Tongue (tissue), 2 donors: ENCODE measurements around the gene DPEP3. TPM values are rescaled to one million over a fixed set of nuclear protein-coding genes. Genes with fewer than 3 reads are reported as not detected.
"Not testable (repeated sequence)": the region's sequence is repeated elsewhere in the genome, so short reads cannot be mapped to it uniquely, and the experiment has no call there.

ENCODE experiments used
- DNase-seq: peaks from one replicate; pipeline ENCODE4 v3.0.0-alpha.2; 2015
- total RNA-seq: library from RNA; depleted of rRNA; stranded (reverse); fragments of >200 nt; gene quantifications from one replicate; pipeline ENCODE4 v1.2.3, GENCODE V29; 2014

Gene DPEP3, protein sequence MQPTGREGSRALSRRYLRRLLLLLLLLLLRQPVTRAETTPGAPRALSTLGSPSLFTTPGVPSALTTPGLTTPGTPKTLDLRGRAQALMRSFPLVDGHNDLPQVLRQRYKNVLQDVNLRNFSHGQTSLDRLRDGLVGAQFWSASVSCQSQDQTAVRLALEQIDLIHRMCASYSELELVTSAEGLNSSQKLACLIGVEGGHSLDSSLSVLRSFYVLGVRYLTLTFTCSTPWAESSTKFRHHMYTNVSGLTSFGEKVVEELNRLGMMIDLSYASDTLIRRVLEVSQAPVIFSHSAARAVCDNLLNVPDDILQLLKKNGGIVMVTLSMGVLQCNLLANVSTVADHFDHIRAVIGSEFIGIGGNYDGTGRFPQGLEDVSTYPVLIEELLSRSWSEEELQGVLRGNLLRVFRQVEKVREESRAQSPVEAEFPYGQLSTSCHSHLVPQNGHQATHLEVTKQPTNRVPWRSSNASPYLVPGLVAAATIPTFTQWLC
- not detected for total RNA-seq

DNA sequence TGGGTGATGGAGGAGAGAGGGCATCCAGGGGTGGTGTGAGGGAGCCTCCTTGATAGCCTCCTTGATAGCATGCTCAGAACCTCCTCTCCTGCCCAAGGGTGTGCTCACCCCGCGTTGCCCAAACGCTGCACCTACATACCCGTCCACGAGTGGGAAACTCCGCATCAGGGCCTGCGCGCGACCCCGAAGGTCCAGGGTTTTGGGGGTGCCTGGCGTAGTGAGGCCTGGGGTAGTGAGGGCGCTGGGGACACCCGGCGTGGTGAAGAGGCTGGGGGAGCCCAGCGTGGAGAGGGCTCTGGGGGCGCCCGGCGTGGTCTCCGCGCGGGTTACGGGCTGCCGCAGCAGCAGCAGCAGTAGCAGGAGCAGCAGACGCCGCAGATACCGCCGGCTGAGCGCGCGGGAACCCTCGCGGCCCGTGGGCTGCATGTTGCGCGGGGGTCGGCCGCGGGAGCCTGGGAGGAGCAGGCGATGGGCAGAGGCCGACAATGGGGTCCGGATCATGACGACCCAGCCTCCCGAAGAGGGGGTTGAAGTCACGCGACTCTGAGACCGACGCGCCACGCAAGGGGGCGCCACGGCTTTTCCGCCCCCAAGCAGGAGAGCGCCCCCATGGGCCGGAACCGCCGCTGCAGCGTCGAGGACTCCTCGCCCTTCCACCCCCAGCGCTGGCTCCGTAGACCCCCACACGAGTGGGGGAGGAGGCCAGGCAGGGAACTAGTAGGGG, at the start of gene DPEP3:
DPEP3 (minus strand) TSS at position 545 of the 724 bp plus-strand sequence; CDS start at position 426, 119 bp downstream.
- DNase-seq: no peak

DNA sequence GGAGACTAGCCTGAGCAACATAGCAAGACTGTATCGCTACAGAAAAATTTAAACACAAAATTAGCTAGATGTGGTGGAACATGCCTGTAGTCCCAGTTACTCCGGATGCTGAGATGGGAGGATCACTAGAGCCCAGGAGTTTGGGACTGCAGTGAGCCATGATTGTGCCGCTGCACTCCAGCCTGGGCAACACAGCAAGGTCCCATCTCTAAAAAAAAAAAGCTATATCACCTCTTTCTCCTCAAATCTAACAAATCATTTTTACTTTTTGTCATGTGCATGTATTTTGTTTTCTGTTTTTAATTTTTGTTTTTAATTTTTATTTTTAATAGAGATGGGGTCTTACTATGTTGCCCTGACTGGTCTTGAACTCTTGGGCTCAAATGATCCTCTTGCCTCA, 48.7 kb upstream of the DPEP3 start:
- no peak for DNase-seq

- peak; percentile 97 for DNase-seq
Measured at GRCh38 chr16:68022728-68023537, 42.6 kb upstream of the DPEP3 start, which contains the start of the genes DDX28 and DUS2. Gene DDX28, minus strand, starts transcription at chr16:68023232. Its CDS starts 30 bp downstream, at chr16:68023202. Gene DUS2, plus strand, starts transcription at chr16:68023284. Its CDS starts 14,740 bp downstream, at chr16:68038024.

GRCh38 chr16:68022278-68022727, 42.0 kb upstream of the DPEP3 start:
- no peak for DNase-seq

- no peak for DNase-seq
Measured at GRCh38 chr16:68021490-68021889, 41.2 kb upstream of the DPEP3 start.

GRCh38 chr16:68019167-68019680, 38.9 kb upstream of the DPEP3 start:
- DNase-seq: no peak

GRCh38 chr16:68015681-68016080, 35.4 kb upstream of the DPEP3 start, which contains the start of gene DPEP2NB:
Gene DPEP2NB, minus strand, starts transcription at chr16:68015911. Its CDS starts 141 bp downstream, at chr16:68015770.
- no peak for DNase-seq

- no peak for DNase-seq
Measured at GRCh38 chr16:68013440-68013839, 33.1 kb upstream of the DPEP3 start.

DNA sequence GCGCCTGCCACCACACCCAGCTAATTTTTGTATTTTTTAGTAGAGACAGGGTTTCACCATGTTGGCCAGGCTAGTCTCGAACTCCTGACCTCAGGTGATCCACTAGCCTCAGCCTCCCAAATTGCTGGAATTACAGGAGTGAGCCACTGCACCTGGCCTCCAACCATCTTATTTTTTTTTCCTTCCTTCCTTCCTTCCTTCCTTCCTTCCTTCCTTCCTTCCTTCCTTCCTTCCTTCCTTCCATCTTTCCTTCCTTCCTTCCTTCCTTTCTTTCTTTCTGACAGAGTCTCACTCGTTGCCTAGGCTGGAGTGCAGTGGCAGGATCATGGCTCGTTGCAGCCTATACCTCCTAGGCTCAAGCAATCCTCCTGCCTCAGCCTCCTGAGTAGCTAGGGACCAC, 29.6 kb upstream of the DPEP3 start:
- not testable (repeated sequence) for DNase-seq

DNA sequence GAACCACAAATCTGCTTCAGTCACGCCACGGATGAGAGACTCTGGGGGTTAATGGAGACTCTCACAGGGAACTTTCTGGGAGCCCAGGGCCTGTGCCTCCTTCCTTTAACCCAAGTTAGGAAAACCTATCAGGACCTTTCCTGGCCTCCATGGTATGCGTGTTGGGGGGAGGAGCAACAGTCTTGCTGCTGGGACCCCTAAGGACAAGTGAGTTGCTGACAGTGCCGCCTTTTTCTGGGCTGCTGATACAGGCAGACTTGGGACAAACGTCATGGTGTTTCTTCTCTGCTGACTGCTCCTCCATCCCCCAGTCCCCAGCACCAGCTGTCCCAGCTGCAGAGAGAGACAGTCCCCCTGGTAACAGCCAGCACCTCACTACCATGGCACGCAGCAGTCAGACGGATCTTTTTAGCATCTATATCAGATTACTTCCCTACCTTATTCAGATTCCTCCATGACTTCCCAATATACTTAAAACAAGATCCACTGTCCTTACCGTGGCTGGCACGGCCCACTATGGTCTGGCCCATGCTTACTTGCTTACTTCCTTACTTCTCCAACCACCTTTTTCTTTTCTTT, 28.9 kb upstream of the DPEP3 start:
- DNase-seq: peak; percentile 28

DNA sequence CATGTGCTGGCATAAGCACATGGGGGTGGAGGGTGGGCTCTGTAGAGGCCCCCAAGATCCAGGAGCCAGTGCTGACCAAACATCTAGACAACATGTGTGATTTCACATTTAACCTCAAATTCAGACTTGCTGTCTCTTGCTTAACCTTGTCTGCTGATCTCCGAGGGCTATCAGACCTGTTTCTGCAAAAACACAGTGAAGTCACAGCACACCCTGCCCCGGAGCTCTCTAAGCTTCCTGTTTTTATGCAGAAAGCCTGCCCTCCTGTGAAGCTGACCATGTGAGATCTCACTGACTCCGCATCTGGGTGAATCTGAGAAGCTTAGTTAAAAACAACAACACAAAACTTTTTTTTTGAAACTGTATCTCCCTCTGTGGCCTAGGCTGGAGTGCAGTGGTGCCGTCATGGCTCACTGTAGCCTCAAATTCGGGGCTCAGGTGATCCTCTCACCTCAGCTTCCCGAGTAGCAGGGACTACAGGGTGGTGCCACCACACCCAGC, 25.5 kb upstream of the DPEP3 start:
- DNase-seq: peak; percentile 35

GRCh38 chr16:68005211-68005610, 24.9 kb upstream of the DPEP3 start:
- DNase-seq: no peak

DNA sequence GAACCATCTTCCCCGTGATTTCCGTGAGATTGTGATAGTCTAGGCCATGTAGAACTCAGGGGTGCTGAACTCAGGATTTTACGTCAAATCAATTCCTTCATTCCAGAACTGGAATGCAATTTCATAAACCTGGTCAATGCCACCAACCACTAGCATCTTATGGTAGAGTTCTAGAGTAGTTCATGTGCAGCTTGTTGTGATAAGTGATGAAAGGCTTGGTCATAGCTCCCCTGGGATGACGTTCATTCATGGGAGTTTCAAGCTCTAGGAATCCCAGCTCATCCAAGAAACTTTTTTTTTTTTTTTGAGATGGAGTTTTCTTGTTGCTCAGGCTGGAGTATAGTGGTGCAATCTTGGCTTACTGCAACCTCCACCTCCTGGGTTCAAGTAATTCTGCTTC, 22.7 kb upstream of the DPEP3 start:
- DNase-seq: no peak

DNA sequence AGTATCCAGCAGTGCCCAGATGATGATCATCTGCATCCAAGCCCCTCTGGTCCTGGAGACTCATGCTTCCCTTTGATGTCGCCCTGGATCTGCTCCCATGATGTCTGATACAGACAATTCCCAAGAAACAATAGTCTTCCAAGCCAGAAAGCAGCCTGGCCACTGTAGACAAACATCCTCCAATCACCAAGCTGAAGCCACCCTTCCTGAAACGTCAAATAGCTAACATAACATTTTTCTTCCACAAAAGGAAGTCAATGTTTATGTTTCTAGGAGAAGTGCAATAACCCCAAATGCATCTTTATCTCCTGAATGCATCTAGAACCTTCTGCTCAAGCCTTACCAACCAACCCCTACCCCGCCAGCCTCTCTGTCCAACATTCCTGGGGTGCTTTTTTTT, 20.2 kb upstream of the DPEP3 start:
- DNase-seq: no peak

- no peak for DNase-seq
Measured at GRCh38 chr16:67999985-68000384, 19.7 kb upstream of the DPEP3 start.

- DNase-seq: not testable (repeated sequence)
Measured at GRCh38 chr16:67998779-67999688, 18.7 kb upstream of the DPEP3 start, which contains the start of gene DPEP2. Gene DPEP2, minus strand, starts transcription at chr16:67999484. Its CDS starts 6,272 bp downstream, at chr16:67993212.

GRCh38 chr16:67998231-67998778, 18.0 kb upstream of the DPEP3 start:
- not testable (repeated sequence) for DNase-seq

DNA sequence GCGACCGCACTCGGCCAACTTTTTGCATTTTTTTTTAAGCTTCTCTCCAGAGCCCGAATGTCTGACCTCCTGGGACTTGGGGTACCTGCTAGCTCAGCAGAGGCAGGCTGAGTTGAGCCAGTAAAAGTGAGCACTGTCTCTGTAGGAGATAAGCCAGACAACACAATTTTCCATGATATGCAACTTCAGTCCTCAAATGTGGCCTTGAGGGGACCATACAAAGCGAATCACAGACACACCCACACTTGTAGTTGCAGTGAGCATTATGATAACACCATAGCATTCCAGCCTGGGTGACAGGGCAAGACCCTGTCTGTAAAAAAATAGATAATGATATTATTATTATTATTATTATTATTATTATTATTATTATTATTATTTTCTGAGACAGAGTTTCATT, 16.4 kb upstream of the DPEP3 start:
- no peak for DNase-seq

DNA sequence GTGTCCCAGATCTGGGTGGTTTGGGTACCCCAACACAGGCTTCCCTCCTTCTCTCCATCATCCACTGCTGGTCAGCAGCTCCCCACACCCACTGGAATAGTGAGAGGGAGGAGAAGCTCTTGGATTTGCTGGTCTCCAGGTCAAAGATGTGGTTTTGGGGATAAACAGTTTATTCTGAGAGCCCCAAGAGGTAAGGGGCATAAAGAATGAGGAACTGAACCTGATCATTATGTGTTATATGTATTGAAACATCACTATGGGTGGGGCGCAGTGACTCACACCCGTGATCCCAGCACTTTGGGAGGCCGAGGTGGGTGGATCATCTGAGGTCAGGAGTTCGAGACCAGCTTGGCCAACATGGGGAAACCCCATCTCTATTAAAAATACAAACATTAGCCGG, 15.1 kb upstream of the DPEP3 start:
- no peak for DNase-seq

GRCh38 chr16:67994040-67994408, 13.7 kb upstream of the DPEP3 start:
- not testable (repeated sequence) for DNase-seq
